ENCODE results near the gene CD163L1.

DNA sequence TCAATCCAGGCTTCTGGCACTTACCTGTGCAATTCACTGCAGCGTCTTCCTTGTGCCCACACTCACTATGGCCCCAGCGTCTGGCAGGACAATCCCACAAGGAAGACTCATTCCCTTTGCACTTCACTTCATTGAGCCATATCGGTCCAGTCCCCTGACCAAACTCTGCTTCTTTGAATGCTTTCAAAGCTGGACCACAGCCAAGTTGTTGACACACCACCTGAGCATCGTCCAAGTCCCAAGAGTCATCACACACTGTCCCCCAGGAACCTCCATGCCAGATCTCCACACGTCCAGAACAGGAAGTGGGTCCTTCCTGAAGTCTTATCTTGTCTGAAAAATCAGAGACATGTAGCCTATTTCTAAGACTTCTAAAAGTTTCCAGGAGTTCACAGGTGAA is 39.4 kb upstream of the CD163L1 start:
- TF ChIP-seq, protein P1, sequence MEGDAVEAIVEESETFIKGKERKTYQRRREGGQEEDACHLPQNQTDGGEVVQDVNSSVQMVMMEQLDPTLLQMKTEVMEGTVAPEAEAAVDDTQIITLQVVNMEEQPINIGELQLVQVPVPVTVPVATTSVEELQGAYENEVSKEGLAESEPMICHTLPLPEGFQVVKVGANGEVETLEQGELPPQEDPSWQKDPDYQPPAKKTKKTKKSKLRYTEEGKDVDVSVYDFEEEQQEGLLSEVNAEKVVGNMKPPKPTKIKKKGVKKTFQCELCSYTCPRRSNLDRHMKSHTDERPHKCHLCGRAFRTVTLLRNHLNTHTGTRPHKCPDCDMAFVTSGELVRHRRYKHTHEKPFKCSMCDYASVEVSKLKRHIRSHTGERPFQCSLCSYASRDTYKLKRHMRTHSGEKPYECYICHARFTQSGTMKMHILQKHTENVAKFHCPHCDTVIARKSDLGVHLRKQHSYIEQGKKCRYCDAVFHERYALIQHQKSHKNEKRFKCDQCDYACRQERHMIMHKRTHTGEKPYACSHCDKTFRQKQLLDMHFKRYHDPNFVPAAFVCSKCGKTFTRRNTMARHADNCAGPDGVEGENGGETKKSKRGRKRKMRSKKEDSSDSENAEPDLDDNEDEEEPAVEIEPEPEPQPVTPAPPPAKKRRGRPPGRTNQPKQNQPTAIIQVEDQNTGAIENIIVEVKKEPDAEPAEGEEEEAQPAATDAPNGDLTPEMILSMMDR (conservative IDR thresholded peaks at IDR 0.05 in 1 of 2, IDR thresholded peaks at IDR 0.05 in 1 of 2; ENCODE audit: low read depth in 1 of 2, low read length in 2 of 2): no peak
- no peak for TF ChIP-seq EZH2 (IDR thresholded peaks at IDR 0.05; ENCODE audit: low read length, missing control alignments)

Measured in fibroblast of lung (primary cell).